Activated T-cell treated with anti-CD3 and anti-CD28 coated beads for 24 hours (primary cell): ENCODE data around the gene PARVG.

ENCODE experiments used
- DNase-seq: peaks from one replicate; pipeline ENCODE4 v3.0.0-alpha.2; 2020; ENCODE audit warnings: low read depth

The PARVG gene

DNA sequence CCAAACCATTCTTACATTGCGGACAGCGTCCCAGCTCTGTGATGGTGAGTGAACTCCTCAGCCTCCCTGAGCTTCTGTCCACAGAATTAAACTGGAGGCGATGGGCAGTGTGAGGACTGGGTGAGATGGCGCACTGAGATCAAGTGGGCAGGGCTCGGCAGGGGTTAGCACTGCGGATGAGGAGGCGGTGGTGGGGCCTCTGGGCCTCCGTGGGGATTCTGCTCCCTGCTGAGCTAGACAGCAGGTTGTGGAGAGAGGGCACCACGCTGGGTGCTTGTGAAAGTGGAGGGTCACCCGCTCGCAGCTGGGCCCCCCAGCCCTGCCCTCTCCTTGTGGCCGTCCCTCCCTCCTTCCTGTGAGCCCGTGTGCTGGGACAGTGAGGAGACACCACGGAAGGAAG lies 25.6 kb upstream of the PARVG start:
- DNase-seq = no peak

DNA sequence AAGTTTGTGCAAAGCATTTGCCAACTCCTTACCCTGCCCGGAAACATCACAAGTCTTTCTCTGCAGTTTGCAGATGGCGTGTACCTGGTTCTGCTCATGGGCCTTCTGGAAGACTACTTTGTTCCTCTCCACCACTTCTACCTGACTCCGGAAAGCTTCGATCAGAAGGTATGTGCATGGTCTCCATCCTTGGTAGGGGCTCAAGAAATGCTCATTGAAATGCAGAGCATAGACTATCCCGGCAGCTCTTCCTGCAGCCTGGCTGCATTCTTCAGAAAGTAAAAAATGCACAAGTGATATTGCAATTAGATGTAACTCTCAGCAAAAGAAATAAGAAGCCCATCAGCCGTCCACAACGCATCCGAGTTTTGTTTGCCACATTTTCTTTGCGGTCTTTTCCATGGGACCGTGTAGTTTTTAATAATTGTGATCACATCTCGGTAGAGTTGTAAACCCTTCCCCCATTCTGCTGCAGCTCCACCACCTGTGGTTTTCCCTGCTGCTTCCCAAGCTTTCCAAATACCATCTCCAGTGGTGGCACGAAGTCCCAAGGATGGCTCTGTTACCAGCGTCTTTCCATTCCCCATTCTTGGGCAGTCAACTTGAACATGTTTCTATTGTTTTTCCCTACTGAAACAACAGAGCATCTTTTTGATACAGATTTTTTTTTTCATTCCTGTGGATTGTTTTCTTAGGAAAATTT lies 22.7 kb upstream of the PARVG start:
- no peak for DNase-seq

DNA sequence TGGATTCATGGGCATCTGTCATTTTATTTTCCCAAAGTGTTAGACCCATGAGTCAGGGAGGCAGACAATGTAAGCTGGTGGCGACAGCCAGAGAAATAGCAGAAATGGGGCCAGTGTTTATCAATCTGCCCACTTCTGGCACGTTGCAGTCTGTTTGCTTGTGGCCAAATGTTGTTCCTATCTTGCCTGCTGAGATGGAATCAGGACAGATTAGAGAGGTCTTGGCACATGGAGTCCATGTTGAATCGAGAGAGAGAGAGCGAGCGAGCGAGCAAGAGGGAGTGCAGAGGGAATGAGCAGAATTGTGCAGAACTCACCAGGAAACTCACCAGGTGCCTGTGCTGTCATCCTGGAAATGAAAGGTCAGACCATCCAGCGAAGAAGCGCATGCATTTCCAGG lies 21.9 kb upstream of the PARVG start:
- DNase-seq = no peak

DNA sequence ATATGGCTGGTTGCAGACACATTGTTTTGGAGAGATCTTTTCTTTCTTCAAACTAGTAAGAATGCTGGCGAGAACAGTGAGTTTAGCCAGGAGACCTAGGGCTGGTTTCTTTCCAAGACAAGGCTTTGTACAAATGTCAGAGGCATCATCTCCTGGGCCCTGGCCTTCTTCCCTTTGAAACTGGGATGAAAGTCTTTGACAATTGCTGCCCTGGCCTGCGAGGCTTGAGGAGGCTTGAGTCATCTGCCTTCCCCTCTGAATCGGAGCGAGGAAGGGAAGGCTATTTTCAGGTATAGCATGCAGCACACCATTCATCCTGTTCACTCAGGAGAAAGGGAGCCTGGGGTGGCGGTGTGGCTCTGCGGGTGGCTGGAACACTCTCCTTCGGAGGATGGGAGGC lies 21.5 kb upstream of the PARVG start:
- no peak for DNase-seq

DNA sequence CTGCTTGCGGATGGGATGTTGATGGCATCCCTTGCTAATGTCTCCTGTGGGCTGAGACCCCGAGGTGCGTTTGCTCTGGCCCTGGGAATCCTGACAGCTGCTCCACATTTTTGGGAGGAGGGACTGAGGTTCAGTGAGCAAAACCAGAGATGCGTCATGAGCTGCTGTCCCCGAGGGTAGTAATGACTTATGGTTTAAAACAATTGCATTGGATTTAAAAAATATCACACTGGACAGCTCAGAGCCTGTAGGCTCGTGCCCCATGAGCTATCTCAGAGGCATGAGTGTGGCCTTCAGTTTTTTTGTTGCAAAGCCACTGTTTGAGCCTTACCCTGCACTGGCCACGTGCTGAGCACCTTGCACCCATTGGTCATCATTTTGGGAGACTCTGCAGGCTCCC lies 20.9 kb upstream of the PARVG start:
- DNase-seq = no peak

DNA sequence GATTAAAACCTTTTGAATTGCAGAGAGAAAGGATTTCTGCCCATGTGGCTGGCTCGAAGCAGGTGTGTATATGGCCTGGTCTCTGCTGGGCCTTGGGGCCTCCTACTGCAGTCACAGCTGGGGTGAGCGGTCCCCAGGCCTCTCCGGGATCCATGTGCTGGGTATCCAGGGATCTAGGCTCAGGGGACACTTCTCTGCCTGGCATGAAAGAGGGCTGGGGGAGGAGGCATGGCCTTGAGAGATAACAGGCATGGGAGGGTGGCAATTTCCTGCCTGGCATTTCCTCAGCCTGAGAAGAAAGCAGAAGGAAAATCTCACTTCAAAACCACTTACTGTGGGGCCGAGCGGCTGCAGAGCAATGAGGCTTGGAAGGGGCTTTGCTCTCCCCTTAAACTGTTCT lies 20.3 kb upstream of the PARVG start:
- no peak for DNase-seq

DNA sequence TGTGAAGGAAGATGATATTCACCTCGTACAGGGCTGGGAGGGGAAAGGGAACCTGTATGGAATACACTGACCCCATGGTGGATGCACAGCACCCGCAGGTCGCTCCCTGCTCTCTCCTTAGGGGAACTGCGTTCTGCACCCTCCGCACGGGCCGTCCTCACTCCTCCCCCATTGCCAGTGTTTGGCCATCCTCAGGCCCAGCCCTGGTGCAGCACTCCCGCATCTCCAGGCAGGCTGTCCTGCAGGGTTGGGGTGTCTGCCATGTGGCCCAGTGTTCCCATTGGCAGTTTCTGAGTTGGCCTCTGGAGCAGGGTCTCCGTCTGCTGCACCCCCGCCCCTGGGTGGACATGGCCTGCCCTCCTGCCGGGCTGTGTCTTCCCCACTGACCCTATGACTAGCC lies 19.1 kb upstream of the PARVG start:
- no peak for DNase-seq

DNA sequence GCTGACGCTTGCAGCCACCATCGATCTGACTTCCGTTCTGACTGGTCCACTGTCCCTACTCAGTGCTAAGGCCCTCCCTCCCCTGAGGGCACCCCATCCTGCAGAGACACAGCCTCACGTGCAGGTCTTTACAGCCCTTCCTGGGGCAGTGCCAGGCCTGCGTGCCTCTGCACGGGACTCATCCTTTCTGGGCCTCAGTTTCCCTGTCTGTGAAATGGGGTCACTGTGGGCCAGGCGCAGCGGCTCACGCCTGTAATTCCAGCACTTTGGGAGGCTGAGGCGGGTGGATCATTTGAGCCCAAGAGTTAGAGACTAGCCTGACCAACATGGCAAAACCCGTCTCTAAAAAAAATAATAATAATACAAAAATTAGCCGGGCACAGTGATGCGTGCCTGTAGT lies 17.8 kb upstream of the PARVG start:
- DNase-seq = no peak

DNA sequence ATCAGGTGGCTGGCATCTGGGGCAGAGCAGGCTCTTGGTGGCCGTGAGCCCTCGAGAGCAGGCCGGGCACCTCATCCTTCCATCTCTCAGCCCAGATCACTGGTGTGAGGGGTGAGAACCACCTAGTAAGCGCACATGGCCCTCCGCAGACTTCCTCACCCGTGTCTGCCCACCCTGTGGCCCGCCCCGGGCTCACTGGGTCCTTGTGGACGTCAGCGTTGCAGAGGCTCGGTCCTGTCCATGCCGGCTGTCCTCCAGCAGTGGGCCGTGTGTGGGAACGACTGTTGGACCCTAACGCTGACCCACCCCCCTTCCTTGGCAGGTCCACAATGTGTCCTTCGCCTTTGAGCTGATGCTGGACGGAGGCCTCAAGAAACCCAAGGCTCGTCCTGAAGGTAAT lies 17.2 kb upstream of the PARVG start:
- no peak for DNase-seq

DNA sequence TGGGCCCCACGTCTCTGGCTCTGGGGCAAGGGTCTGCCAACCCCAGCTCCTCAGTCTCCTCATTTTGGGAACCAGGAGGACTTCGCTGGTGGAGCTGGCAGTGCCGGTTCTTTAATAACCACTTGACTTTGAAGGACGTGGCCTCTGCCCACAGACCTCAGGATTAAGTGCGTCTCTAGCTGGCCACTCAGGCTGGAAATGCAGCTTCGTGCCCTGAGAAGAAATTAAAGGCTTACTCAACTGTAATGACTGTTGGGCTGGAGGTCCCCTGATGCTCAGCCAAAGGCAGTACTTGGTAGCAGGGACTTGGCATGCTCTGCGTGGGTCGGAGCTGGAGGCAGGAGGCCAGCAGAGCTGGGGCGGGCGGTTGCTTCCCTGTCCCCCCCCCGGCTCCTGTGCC lies 16.7 kb upstream of the PARVG start:
- DNase-seq = no peak

DNA sequence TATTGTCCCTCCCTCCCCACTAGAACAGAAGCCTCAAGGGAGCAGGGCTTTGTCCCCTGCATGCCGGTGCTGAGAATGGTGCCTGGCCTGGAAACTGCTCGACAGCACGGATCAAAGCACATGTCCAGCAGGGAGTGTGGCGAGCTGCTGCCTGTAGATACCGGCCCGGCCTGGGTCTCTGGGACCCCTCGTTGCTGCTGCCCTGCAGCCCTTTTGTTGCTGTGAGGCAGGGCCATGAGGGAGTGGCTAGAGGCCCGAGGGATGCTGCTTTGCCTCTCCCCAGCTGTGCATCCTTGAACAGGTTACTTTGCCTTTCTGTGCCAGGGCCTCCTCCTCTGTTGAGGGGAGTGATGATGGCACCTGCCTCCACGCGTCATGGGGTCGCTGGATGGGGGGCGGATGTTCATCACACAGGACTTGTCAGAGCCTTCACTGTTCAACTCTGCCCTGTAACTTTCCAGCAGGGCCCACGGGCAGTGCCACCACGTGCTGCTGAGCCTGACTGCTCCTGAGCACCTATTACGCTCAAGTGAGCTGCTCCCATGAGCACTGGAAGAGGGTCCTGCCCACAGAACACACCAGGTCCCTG lies 15.3 kb upstream of the PARVG start:
- no peak for DNase-seq

DNA sequence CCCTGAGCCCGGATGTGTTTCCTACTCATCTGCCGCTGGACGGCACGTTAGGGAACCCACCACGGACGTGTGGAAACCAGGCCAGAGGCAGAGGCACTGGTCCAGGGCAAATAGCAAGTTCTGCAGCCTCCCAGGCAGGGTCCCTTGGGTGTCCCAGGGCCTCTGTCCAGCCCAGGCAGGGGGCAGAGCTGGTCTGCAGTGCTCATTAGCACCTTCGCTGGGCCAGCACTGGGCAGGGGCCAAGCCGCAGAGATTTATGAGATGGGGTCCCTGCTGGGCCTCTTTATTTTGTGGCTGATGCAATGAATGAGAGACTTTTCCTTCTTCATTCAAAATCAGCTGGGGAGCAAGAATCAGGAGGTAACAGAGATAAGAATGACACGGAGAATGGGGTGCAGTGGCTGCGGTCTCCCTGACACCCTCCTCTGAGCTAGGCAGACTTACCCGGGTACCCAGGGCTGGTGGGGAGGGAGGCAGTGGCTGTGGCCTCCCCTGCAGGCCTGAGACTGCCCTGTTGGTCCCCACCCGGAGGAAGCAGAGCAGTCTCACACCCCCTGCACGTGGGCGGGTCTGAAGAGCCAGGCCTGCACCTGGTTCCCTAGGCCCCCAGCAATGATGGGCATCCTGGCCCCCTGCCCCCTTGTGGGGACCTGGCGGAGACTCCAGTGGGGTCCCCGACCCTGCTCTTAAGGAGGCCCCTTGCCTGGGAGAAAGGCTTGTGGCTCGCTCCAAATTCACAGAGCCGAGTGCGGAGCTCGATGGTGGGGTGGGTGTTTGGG lies 14.0 kb upstream of the PARVG start:
- DNase-seq = no peak

DNA sequence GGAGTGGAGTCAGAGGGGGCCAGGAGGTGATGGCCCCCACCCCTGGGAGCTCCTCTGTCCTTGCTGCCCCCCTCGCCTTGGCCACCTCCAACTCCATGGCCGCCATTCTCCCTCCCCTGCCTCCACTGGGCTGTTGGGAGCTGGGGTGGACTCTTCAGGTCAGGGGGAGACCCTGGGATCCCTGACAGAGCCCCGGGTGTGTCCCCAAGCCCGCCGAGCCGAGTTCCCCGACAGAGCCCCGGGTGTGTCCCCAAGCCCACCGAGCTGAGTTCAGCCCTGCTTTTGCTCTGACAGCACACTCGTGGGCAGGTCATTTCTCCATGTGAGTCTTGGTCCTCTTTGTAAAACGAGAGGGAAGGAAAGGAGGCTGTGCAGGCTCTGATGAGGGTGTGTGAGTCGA lies 13.2 kb upstream of the PARVG start:
- no peak for DNase-seq

DNA sequence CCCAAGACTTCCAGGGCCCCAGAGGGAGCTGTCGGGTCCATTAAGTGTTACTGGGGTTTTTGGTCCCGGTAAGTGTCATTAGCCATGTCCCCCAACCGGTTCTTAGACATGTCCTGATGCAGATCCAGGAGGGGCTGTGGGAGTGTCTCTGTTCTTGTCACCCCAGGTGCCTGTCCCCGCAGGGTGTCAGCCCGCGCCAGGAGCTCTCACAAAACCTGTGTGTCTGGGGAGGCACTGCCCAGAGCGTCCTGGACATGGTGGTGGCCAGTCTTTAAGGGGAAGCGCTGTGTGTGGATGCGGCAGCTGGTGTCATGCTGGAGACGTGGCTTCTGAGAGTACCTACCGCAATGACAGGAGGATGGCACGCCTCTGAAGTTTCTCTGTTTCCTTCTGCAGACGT lies 12.5 kb upstream of the PARVG start:
- DNase-seq = no peak

DNA sequence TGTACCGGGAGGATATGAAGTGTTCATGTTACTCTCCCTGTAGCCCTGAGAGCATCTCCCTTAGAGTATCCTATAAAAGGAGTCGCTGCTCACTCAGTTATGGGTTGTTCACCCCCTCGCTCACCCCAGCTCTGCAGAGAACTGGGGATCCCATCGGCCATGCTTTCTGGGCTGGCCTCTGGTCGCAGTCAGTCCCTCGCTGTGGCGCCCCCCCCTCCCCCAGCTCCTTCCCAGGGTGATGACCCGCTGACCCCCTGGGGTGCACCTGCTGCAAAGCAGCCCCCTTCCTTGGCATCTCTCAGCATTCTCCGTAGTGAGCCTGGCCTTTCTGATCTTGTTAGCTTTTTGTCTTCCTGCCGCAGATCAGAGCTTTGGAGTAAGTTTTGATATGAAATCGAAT lies 10.3 kb upstream of the PARVG start:
- DNase-seq = no peak

DNA sequence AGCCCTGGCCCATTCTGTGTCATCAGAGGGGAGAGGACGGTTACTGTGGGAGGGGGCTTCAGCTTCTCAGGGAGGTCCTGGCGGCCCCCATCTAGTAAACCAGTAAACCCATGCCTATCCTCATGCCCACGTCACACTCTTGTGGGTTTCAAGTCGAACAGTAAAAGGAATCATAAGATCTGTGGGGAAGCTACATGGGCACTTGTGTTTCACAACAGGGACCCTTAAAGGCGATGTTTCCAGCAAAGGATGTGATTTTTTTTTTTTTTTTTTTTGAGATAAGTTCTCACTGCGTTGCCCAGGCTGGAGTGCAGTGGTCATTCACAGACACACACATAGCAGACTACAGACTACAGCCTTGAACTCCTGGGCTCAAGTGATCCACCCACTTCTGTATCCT lies 9.2 kb upstream of the PARVG start:
- DNase-seq = no peak

DNA sequence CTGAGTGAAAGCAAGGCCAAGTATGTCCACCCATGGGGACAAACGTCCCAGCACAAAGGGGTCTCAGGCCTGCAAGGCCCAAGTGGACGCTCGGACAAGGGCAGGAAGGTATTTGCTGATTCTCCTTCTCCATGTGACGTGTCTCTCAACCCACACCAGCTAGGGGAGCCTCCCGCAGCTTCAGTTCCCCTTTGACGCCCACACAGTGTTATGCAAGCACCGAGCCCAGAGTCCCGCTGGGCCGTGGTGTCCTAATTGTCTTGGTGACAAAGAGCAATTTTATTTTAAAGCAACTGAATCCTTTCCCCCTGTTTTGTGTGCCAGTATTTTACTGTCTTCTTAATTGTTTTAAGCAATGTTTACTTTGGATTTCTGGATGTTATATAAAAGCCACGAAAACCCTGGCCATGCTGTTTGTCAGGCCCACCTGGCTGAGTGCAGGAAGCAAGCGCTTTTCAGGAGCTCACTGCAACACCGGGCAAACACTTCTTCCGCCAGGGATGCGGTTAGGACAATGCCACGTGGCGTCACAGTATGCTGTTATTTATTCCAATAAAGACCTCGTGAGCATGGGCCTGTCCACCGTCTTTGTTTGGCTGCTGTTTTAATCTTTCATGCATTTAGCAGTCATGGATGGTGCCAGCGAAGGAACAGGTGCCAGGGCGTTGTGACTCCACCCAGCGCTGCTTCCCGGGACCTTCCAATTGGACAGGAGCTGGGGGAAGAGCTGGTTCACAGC lies 8.2 kb upstream of the PARVG start:
- no peak for DNase-seq

DNA sequence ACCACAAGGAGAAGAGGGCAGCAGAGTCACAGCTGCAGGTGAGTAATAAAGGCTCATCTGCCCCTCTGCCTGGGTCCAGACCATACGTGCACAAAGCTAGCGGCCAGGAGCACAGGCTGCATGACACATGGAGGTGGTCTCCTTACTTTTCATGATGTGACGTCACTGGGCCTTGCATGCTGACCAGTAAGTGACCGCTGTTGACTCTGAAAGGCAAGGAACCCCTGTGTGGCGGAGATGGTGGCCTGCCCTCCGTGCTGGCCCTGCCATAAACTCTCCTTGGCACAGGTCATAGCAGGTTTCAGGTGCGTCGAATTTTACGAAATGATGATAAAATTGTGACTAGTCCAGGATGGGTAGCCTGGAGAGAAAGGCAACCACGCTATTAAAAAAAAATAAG lies 7.6 kb upstream of the PARVG start:
- DNase-seq = no peak

DNA sequence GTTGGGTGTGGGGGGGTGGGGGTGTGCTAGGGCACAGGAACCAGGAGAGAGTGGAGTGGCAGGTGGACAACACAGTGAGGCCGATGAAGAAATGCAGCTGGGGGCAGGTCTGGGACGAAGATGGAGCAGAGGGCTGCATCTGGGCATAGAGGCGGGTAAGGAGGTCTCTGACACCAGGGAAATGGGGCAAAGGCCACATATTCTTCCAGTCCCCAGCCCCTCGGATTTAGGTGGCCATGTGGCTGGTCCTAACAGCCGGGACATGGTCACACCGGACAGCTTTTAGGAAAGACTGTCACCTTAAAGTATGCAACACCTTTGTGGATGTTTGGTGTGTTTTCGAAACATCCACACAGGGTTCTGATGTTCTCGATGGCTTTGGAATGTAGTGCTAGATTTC lies 5.0 kb upstream of the PARVG start:
- no peak for DNase-seq

DNA sequence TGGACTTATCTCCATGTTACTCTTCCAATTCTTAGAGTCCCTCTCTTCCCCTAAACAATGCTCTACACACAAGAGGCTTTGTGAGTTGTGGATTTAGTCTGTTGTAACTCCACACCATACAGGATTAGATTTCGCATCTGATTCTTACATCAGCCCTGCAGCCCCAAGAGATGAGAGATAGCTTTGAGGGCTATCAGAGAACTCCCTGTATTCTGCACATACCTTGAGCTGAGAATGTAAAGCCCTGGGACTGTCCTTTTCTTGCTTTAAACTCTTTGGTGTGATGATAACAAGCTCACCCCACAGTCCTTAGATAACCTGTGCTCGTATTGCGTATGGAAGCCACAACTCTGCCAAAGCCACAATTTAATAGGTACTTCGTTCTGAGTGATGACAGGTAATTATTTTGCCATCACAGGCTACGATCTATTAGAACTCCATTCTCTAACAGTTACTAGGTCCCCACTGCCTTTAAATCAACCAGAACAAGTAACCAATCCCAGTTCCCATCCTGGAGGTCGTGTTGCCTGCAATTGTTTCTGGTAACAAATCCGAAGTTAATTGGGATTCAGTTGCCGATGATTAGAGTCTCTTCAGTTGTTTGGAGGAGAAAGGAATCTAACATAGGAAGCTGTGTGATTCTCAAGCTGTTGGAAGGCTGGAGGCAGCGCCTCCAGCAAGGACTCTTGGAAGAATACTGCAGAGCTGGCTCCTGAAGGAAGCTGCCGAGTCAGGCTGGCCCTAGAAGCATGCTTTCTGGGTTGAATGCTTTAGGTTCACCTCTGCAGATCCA lies 1.3 kb upstream of the PARVG start:
- no peak for DNase-seq

DNA sequence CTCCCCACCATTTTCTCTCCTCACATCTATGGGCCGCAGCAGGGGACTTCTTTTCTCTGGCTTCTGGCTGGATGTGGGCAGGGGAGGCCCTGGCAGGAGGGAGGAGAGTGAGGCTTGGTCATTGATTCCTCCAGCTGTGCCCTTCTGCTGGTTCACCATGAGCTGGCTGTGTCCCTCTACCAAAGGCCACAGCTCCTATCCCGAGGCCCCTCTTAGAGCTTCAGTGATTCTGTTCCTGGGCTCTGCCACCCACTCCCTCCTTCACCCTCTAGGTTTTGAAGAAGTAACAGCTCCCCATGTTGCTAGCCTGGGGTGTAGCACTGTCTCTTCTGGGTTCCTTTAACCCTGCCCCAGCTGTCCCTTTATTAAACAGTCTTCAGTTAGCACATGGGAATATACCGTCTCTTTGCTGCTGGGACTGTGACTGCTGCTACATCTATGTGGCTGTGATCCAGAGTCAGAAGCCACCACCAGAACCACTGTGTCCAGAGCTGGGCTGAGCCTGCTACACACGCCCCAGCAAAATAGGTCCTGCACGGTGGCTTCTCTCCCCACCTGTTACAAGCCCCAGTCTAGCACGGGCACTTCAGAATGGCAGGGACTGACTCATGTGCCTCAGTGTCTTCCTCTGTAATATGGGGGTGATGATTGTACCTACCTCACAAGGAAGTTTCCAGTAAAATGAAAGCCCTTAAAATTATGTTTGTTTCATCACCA lies 578 bp upstream of the PARVG start:
- no peak for DNase-seq
